Naive thymus-derived CD4-positive, alpha-beta T cell (primary cell): Measurements from ENCODE around the gene C3orf33. TPM values are rescaled to one million over a fixed set of nuclear protein-coding genes. Genes with fewer than 3 reads are reported as not detected.

Experiments
- ATAC-seq: fragments of 150-1000 bp; cut with Tn5 transposase; 2 replicates; pipeline ENCODE4 v1.10.0; 2021; ENCODE audit warnings: mild to moderate bottlenecking, moderate library complexity
- CTCF ChIA-PET: fragments of 350-600 bp; sonication (Branson Sonifier 250); formaldehyde crosslinking; loops from one replicate; lab custom pipeline; 2021; ENCODE audit warnings: antibody characterized with exemption; lab: Charles Lee
- POLR2A ChIA-PET: fragments of 350-600 bp; sonication (Branson Sonifier 250); formaldehyde crosslinking; loops from one replicate; lab custom pipeline; 2021; ENCODE audit warnings: antibody characterized with exemption, inconsistent platforms; lab: Charles Lee
- DNase-seq, 9 donors: peaks; one replicate each; pipeline versions ENCODE4 v3.0.0 to v3.0.0-alpha.2; 2020 to 2022; ENCODE audit warnings: mixed read lengths in 1 of 9
- H3K27ac ChIP-seq: one replicate; pipeline ENCODE4 v1.7.0; 2013; ENCODE audit warnings: mild to moderate bottlenecking, low read depth, low read length, moderate library complexity
- H3K27me3 ChIP-seq, 2 donors: one replicate each; pipeline ENCODE4 v1.7.0; 2013; ENCODE audit warnings: low read length in 2 of 2, mild to moderate bottlenecking in 2 of 2, moderate library complexity in 2 of 2; ENCODE audit not compliant: control insufficient read depth in 2 of 2, insufficient read depth in 2 of 2
- H3K36me3 ChIP-seq, 3 experiments: 1 replicate in 2 of 3; 2 replicates in 1 of 3; pipeline ENCODE4 v1.7.0; 2013; ENCODE audit warnings: low read length in 3 of 3, mild to moderate bottlenecking in 3 of 3, moderate library complexity in 1 of 3; ENCODE audit not compliant: insufficient read depth in 3 of 3, control insufficient read depth in 2 of 3
- H3K4me1 ChIP-seq, 2 donors: one replicate each; pipeline ENCODE4 v1.7.0; 2013; ENCODE audit warnings: low read length in 2 of 2, mild to moderate bottlenecking in 2 of 2, moderate library complexity in 1 of 2; ENCODE audit not compliant: control insufficient read depth in 2 of 2, insufficient read depth in 2 of 2
- H3K4me3 ChIP-seq: 2 replicates; pipeline ENCODE4 v1.7.0; 2013; ENCODE audit warnings: mild to moderate bottlenecking, low read length
- H3K9me3 ChIP-seq, 3 experiments: 1 replicate in 2 of 3; 2 replicates in 1 of 3; pipeline ENCODE4 v1.7.0; 2013; ENCODE audit warnings: low read length in 3 of 3; ENCODE audit not compliant: control insufficient read depth in 2 of 3
- H3K27ac Mint-ChIP-seq, 9 donors: one replicate each; pipeline ENCODE4 v1.8.0; 2020 to 2022; ENCODE audit warnings: mixed read lengths in 9 of 9, mild to moderate bottlenecking in 8 of 9, moderate library complexity in 5 of 9, inconsistent platforms in 2 of 9
- H3K27me3 Mint-ChIP-seq, 5 donors: one replicate each; pipeline ENCODE4 v1.8.0; 2021 to 2022; ENCODE audit warnings: mixed read lengths in 5 of 5, mild to moderate bottlenecking in 1 of 5
- H3K36me3 Mint-ChIP-seq, 5 donors: one replicate each; pipeline ENCODE4 v1.8.0; 2020 to 2022; ENCODE audit warnings: mixed read lengths in 5 of 5, mild to moderate bottlenecking in 3 of 5, inconsistent platforms in 1 of 5
- H3K4me1 Mint-ChIP-seq, 7 donors: one replicate each; pipeline ENCODE4 v1.8.0; 2020 to 2022; ENCODE audit warnings: mixed read lengths in 7 of 7, mild to moderate bottlenecking in 3 of 7, inconsistent platforms in 1 of 7
- H3K4me3 Mint-ChIP-seq, 10 donors: one replicate each; pipeline ENCODE4 v1.8.0; 2020 to 2022; ENCODE audit warnings: mild to moderate bottlenecking in 10 of 10, mixed read lengths in 10 of 10, moderate library complexity in 6 of 10, inconsistent platforms in 2 of 10
- H3K9me3 Mint-ChIP-seq, 11 donors: one replicate each; pipeline ENCODE4 v1.8.0; 2020 to 2022; ENCODE audit warnings: mixed read lengths in 11 of 11, mild to moderate bottlenecking in 4 of 11, inconsistent platforms in 1 of 11, moderate library complexity in 1 of 11
- intact Hi-C, 2 donors: fragments of 100-400 bp; cut with micrococcal nuclease; formaldehyde crosslinking; loops; one replicate each; pipeline ENCODE4 v1.15.1; 2023
- polyA plus RNA-seq, 2 donors: library from polyadenylated mRNA; unstranded; fragments of 300-500 nt; fragmentation: Illumina TruSeq; gene quantifications; one replicate each; pipeline ENCODE4 v1.2.3, GENCODE V29; 2021
- total RNA-seq, 6 experiments: library from RNA in 5 of 6; stranded (reverse) in 5 of 6; gene quantifications; 1 replicate in 5 of 6; 2 replicates in 1 of 6; pipeline ENCODE4 v1.2.3 and lab custom pipeline; 2021 to 2026

The C3orf33 gene
- total and polyA plus RNA-seq, 7 experiments from 2014 or later, result 1.1 to 4.6 (median 3.0) TPM

DNA sequence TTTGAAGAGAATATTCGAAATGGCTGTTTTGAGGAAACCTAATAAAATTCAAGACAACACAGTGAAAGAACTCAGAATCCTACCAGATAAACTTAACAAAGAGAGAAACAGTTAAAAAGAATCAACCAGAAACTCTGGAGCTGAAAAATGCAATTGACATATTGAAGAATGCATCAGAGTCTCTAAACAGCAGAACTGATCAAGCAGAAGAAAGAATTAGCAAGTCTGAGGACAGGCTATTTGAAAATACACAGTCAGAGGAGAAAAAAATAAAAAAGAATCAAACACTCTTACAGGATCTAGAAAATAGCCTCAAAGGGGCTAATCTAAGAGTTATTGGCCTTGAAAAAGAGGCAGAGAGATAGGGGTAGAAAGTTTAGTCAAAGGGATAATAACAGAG, 13.5 kb downstream of the C3orf33 start:
- Histone ChIP-seq H3K9me3 (peaks cover 0 to 4% (median 0%) of the 10 kb centered on the region in 3 experiments), H3K27ac (no peak overlapping the region), H3K4me3 (no peak overlapping the region), H3K4me1 (no peaks in the 10 kb centered on the region), H3K36me3 (peaks cover 0 to 15% (median 5%) of the 10 kb centered on the region in 3 experiments), H3K27me3 (no peaks in the 10 kb centered on the region)
- no peaks in the 10 kb centered on the region for H3K27me3 Mint-ChIP-seq
- peaks cover 20 to 71% (median 66%) of the 10 kb centered on the region in 5 donors for H3K36me3 Mint-ChIP-seq
- ATAC-seq (no peak), DNase-seq (no peak)
- no peak overlapping the region for H3K4me3 Mint-ChIP-seq
- H3K27ac Mint-ChIP-seq, result no peak overlapping the region
- intact Hi-C loops, result no loop called here
- CTCF ChIA-PET, result no interaction called here
- H3K9me3 Mint-ChIP-seq, result peaks cover 0 to 12% (median 8%) of the 10 kb centered on the region in 11 donors
- peaks cover 0 to 27% (median 5%) of the 10 kb centered on the region in 7 donors for H3K4me1 Mint-ChIP-seq
- POLR2A ChIA-PET, result no interaction called here

DNA sequence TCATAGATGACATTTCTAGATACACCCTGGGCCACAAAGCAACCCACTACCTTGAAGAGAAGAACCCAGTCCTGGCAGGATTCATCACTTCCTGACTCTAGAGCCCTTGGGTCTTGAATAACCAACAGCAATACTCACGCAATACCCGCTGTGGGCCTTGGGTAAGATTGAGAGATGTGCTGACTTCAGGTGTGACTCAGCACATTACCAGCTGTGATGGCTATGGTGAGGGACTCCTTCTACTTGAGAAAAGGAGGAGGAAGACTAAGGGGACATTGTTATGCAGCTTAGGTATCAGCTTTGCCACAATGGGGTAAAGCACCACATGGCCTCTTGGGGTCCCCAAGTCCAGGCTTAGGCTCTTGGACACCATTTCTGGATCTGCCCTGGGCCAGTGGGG, 14.9 kb downstream of the C3orf33 start:
- H3K36me3 ChIP-seq, result peaks cover 0 to 15% (median 5%) of the 10 kb centered on the region in 3 experiments
- H3K4me1 ChIP-seq, result no peaks in the 10 kb centered on the region
- peaks cover 0 to 12% (median 7%) of the 10 kb centered on the region in 11 donors for H3K9me3 Mint-ChIP-seq
- H3K27ac Mint-ChIP-seq, result no peak overlapping the region
- peaks cover under 1 to 20% (median 11%) of the 10 kb centered on the region in 7 donors for H3K4me1 Mint-ChIP-seq
- no peaks in the 10 kb centered on the region for H3K27me3 Mint-ChIP-seq
- DNase-seq (no peak), ATAC-seq (no peak)
- no peaks in the 10 kb centered on the region for H3K27me3 ChIP-seq
- H3K27ac ChIP-seq, result no peak overlapping the region
- H3K4me3 ChIP-seq, result no peak overlapping the region
- POLR2A ChIA-PET, result no interaction called here
- peaks cover 12 to 59% (median 55%) of the 10 kb centered on the region in 5 donors for H3K36me3 Mint-ChIP-seq
- CTCF ChIA-PET, result interaction anchor here (1.5 kb wide), 1 partner anchor 15 kb away, joined by 4 read pairs; the partner anchor contains the start of gene C3orf33
- intact Hi-C loops, result no loop called here
- no peak overlapping the region for H3K4me3 Mint-ChIP-seq
- H3K9me3 ChIP-seq, result peaks cover 0 to 4% (median 0%) of the 10 kb centered on the region in 3 experiments

- H3K27me3 Mint-ChIP-seq, result no peaks in the 10 kb centered on the region
- DNase-seq, result no peak
- ChIA-PET CTCF (interaction anchor here (1.5 kb wide), 1 partner anchor 16 kb away, joined by 4 read pairs; the partner anchor contains the start of gene C3orf33), POLR2A (no interaction called here)
- peak overlapping the region in 1 of 9 donors; percentile 47 for H3K27ac Mint-ChIP-seq
- Histone ChIP-seq H3K27me3 (no peaks in the 10 kb centered on the region), H3K36me3 (peaks cover 0 to 15% (median 5%) of the 10 kb centered on the region in 3 experiments), H3K27ac (no peak overlapping the region), H3K9me3 (peaks cover 0 to 4% (median 0%) of the 10 kb centered on the region in 3 experiments), H3K4me3 (no peak overlapping the region), H3K4me1 (no peaks in the 10 kb centered on the region)
- intact Hi-C loops, result no loop called here
- no peak for ATAC-seq
- H3K4me3 Mint-ChIP-seq, result no peak overlapping the region
- H3K36me3 Mint-ChIP-seq, result peaks cover 10 to 59% (median 53%) of the 10 kb centered on the region in 5 donors
- peaks cover 0 to 12% (median 7%) of the 10 kb centered on the region in 11 donors for H3K9me3 Mint-ChIP-seq
- H3K4me1 Mint-ChIP-seq, result peaks cover 2 to 28% (median 19%) of the 10 kb centered on the region in 7 donors
Observed at GRCh38 chr3:155790272-155790925, 15.7 kb downstream of the C3orf33 start.

DNA sequence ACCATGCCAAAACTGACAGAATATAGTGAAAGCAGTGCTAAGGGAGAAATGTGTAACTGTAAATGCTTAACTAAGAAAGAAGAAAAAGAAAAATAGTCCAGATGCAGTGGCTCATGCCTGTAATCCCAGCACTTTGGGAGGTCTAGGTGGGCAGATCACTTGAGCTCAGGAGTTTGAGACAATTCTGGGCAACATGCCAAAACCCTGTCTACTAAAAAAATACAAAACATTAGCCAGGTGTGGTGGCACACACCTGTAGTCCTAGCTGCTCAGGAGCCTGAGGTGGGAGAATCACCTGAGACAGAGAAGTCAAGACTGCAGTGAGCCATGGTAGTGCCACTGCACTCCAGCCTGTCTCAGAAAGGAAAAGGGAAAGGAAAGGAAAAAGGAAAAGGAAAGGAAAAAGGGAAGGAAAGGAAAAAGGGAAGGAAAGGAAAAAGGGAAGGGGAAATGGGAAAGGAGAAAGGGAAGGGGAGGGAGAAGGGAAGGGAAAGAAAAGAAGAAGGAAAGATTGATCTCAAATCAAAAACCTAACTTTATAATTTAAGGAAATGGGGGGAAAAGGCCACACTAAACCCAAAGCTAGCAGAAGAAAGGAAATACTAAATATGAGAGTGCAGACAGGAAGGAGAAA, 20.3 kb downstream of the C3orf33 start:
- intact Hi-C loops, result no loop called here
- no peaks in the 10 kb centered on the region for H3K27me3 ChIP-seq
- peaks cover 2 to 25% (median 14%) of the 10 kb centered on the region in 7 donors for H3K4me1 Mint-ChIP-seq
- peaks cover 0 to 13% (median 0%) of the 10 kb centered on the region in 3 experiments for H3K9me3 ChIP-seq
- peak overlapping the region in 2 of 9 donors; percentile 28 to 51 for H3K27ac Mint-ChIP-seq
- ATAC-seq, result no peak
- no peak overlapping the region for H3K4me3 ChIP-seq
- peaks cover 0 to 17% (median 7%) of the 10 kb centered on the region in 11 donors for H3K9me3 Mint-ChIP-seq
- POLR2A ChIA-PET, result no interaction called here
- CTCF ChIA-PET, result no interaction called here
- peaks cover 0 to 2% (median 0%) of the 10 kb centered on the region in 3 experiments for H3K36me3 ChIP-seq
- H3K4me3 Mint-ChIP-seq, result no peak overlapping the region
- H3K27me3 Mint-ChIP-seq, result no peaks in the 10 kb centered on the region
- no peak for DNase-seq
- peaks cover 7 to 43% (median 32%) of the 10 kb centered on the region in 5 donors for H3K36me3 Mint-ChIP-seq
- H3K27ac ChIP-seq, result no peak overlapping the region
- no peaks in the 10 kb centered on the region for H3K4me1 ChIP-seq

DNA sequence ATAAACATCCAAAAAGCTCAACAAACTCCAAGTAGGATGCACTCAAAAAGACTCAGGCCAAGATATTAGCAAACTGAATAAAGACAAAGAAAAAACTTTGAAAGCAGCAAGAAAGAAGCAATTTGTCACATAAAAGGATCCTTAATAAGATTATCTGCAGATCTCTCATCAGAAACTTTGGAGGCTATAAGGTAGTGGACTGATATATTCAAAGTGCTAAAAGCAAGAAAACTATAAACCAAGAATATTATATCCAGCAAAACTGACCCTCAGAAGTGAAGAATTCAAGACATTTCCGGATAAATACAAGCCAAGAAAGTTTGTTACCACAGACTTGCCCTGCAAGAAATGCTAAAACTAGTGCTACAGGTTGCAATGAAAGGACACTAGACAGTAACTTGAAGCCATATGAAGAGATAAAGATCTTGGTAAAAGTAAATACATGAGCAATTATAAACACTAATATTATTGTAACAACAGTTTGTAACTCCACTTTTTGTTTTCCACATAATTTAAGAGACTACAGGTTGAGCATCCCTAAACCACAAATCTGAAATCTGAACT, 23.6 kb downstream of the C3orf33 start:
- H3K9me3 Mint-ChIP-seq, result peaks cover 0 to 17% (median 7%) of the 10 kb centered on the region in 11 donors
- CTCF ChIA-PET, result no interaction called here
- POLR2A ChIA-PET, result no interaction called here

DNA sequence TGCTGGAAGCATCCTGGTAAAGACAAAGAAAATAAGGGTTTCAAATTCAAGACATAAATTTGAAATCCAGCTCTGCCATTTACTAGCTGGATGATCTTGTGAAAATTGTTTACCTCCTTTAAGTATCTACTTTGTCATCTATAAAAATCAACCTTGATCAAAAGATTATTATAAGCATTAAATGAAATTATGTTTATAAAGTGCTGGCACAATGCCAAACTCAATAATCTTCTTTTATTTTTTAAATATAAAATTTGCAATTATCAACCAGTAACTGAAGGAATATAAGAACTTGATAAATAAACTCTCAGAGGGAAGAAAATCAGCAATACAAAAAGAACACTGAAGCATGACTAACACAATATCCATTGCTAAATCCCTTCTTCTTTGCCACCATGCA, 25.8 kb downstream of the C3orf33 start:
- CTCF ChIA-PET, result no interaction called here

More for the DNA sequence above, 23.6 kb downstream of the C3orf33 start:
- no peak for ATAC-seq
- intact Hi-C loops, result no loop called here
- Histone ChIP-seq H3K4me3 (no peak overlapping the region), H3K27ac (no peak overlapping the region), H3K27me3 (no peaks in the 10 kb centered on the region), H3K9me3 (peaks cover 0 to 13% (median 0%) of the 10 kb centered on the region in 3 experiments), H3K4me1 (no peaks in the 10 kb centered on the region), H3K36me3 (no peaks in the 10 kb centered on the region)
- Mint-ChIP-seq H3K4me1 (peaks cover 2 to 21% (median 14%) of the 10 kb centered on the region in 7 donors), H3K27me3 (no peaks in the 10 kb centered on the region), H3K4me3 (no peak overlapping the region), H3K36me3 (peaks cover 1 to 51% (median 42%) of the 10 kb centered on the region in 5 donors), H3K27ac (no peak overlapping the region)
- DNase-seq, result no peak

More for the DNA sequence above, 25.8 kb downstream of the C3orf33 start:
- ATAC-seq (no peak), DNase-seq (no peak)
- Histone ChIP-seq H3K4me3 (no peak overlapping the region), H3K36me3 (no peaks in the 10 kb centered on the region), H3K4me1 (no peaks in the 10 kb centered on the region), H3K9me3 (peaks cover 0 to 13% (median 0%) of the 10 kb centered on the region in 3 experiments), H3K27me3 (no peaks in the 10 kb centered on the region), H3K27ac (no peak overlapping the region)
- Mint-ChIP-seq H3K27me3 (no peaks in the 10 kb centered on the region), H3K36me3 (peaks cover 1 to 51% (median 32%) of the 10 kb centered on the region in 5 donors), H3K4me3 (no peak overlapping the region), H3K4me1 (peaks cover 0 to 6% (median 2%) of the 10 kb centered on the region in 7 donors), H3K9me3 (peaks cover 0 to 17% (median 7%) of the 10 kb centered on the region in 11 donors), H3K27ac (no peak overlapping the region)
- POLR2A ChIA-PET, result no interaction called here
- intact Hi-C loops, result no loop called here
